ENCODE data around the gene RNF212.
"Not testable (repeated sequence)": the region's sequence is repeated elsewhere in the genome, so short reads cannot be mapped to it uniquely, and the experiment has no call there.

RNF212 gene

DNA sequence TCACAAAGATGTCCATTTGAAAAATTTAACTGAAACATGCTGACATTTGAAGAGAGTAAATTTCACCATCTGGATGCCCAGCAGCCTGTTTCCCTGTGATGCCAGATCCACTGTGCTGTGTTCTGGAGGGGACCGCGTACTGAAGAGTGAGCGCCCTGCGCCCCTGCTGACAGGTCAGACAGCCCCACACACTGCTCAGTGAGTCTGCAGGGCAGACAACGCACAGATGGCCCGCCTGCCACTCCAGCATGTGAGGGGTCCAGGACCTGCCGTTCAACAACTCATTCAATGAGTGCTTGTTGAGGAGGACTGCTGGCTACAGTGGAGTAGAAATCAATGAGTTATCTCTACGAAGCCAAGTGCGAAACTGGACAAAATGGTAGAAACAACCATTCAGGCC, 52.7 kb downstream of the RNF212 start:
- no peak for DNase-seq

DNA sequence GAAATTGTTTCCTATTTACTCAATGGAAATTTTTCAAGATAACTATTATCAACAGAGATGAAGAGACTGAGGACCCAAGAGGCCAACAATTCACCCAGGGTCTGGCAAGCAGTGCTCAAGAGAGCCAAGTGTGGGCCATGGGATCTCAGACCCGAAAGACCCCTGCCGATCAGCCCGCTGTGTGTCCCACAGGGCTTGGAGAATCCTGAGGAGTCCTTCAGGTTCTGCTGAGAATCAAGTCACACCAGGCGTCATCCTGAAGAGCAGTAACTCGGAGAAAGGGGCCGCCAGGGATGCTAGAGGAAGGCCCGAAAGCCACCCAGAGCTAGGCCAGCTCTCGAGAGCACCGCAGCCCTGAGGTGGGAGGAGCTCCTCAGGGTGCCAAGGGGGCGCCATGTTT, 53.2 kb downstream of the RNF212 start:
- DNase-seq = no peak

DNA sequence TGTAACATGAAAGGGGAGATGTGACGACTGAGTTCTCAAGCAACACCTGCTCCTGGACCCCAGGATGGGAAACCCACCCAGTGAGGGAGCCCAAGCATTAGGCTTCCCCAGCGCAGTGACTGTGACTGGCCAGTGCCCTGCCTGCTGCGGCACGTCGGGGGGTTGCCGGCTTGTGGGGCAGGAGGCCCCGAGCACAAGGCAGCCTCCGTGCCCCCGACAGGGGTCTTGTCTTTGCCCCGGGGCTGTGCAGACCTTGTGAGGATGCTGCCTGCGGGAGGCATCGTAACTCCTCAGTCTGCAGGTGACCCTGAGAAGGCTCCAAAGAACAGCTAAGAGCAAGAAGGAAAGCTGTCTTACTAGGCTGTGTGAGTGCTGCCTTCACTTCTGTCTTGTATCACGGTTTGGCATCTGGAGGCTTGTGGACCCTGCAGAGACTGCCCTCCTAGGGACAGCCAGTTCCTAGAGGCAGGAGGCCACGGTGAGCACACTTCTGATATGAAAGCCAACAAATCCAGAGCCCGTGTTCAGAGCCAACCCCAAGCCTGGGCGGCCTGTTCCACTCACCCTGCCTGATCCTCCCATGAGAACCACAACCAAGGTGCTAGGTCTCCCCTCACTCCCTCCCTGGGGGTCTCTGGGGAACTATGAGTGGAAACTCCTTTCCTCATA, 54.2 kb downstream of the RNF212 start:
- DNase-seq = no peak

DNA sequence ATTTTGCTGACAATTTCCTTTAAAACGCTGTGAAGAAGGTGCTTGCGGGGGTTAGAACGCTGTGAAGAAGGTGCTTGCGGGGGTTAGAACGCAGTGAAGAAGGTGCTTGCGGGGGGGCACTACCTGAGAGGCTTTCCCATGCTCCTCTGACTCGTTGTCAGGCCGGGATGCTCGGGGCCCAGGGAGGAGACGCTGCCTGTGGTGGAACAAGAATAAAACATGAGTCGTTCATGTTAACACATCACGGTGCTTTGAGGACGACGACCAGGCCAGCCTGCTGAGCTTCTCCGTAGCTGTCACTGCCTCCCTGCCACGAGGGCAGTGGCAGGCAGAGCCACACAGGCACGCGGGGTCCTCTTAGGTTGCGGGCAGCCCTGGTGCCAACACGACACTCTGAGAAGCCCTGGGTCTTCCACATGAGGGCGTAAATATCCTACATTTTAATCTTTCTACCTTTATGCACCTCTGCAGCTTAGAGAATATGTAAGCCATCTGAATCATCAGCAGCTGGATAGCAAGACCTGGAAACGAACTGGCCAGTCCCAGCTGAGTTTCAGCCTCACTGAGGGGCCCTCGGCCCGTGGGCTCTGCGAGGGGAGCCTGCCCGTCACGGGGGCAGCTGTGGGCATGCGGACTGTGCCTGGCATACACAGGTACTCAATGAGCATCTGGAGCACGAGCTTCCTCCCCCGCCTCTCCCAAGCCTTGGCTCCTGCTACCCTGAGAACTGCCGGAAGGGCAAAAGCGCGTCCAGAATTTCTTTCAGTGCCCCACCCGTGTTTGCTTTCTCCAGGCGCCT, 55.0 kb downstream of the RNF212 start:
- no peak for DNase-seq

DNA sequence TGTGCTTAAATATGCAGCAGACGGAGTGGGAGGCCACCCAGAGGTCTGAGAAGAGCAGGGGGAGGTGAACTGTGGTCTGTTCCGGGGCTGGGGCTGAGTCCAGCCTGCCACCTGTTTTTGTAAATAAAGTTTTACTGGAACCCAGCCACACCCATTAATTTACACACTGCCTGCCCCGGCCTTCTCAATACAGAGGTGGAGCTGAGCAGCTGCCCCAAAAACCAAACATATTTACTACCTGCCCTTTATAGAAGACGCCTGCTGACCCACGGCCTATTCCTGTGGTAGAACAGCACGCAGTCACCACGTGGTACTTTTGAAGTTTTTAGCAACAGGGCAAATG, 56.0 kb downstream of the RNF212 start:
- no peak for DNase-seq

DNA sequence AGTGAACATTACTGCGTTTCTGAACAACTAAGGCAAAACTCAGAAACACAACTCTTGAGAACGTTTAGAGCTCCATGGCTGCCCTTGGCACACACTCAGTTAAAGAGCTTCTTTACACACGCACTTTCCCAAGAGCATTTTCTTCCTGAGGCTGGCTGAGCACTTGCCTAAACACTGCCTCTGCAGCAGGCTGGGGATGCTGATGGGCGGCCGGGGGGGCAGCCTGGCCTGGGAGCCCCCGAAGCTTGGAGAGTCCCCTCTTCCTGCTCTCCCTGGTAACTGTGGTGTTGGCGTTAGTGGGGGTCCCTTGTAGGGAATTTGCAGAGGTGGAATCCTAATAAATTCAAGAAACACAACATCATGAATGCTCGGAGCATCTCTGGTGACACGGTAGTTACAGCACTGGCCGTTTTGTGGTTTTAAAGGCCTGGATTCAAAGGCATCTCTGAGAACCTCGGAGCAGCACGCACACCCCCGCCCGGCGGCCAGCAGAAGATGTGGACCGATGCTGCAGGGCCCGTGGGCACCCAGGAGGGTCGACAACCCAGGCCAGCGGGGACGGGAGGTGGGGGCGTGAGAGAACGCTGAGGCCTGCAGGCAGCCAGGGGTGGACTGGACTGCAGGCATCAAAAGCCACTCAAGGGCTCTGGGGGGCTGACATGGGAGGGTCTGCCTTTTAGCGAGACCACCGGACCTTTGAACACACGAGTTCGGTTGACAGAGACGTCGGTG, 56.5 kb downstream of the RNF212 start:
- no peak for DNase-seq

DNA sequence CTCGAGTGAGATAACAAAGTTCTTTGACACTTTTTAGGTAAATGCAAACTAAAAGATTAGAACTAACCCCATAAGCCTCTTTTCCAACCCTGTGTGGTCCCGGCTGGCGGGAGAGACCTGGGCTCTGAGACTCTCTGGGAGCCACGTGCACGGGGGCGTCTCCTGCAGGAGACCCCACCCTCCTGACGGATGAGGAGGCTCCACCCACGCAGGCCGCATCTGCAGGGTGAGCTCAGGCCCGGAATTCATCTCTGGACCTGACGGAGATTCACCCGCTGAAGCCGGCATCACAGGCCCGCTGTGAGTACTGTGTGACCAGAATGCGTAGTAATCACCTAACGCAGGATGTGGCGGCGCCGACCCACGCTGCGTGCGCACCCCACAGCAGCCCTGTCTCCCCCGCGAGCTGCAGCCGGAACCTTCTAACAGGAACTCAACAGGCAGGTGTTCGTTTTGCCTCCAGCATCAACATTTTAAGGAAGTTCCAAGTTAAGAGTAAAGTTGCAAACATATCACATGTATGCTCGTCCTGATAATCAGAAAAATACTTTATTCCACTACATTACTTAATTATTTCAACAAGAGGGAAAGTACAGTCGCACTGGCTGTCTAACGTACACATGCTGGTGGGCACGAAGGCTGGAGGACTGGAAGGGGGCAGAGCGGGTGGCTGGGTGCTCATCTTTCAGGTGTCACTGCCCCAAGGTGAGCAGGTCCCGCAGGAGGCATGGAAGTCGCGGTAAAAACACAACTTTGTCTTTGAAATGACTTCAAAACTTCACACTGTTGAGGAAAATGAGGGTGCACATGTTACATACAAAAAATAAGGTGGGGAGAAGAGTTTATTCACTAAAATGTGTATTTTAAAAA, 57.4 kb downstream of the RNF212 start:
- DNase-seq = peak; percentile 88

DNA sequence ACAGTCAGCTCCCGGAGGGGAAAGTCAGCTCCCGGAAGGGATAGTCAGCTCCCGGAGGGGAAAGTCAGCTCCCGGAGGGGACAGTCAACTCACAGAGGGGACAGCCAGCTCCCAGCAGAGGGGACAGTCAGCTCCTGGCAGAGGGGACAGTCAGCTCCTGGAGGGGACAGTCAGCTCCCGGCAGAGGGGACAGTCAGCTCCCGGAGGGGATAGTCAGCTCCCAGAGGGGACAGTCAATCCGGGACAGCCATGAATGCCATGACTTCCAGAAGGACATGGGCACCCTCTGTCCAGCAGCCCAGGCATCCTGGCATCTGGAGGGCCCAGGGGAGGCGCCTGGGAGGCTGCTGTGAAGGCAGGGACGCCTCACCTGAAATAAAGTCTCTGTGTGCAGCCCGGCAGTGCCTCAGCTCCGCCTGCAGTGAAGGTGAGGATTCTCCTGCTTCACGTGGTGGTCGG, 58.1 kb downstream of the RNF212 start:
- peak; percentile 72 for DNase-seq

DNA sequence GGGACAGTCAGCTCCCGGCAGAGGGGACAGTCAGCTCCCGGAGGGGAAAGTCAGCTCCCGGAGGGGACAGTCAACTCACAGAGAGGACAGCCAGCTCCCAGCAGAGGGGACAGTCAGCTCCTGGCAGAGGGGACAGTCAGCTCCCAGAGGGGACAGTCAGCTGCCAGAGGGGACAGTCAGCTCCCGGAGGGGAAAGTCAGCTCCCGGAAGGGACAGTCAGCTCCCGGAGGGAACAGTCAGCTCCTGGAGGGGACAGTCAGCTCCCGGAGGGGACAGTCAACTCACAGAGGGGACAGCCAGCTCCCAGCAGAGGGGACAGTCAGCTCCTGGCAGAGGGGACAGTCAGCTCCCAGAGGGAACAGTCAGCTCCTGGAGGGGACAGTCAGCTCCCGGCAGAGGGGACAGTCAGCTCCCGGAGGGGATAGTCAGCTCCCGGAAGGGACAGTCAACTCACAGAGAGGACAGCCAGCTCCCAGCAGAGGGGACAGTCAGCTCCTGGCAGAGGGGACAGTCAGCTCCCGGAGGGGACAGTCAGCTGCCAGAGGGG, 58.6 kb downstream of the RNF212 start:
- not testable (repeated sequence) for DNase-seq

DNA sequence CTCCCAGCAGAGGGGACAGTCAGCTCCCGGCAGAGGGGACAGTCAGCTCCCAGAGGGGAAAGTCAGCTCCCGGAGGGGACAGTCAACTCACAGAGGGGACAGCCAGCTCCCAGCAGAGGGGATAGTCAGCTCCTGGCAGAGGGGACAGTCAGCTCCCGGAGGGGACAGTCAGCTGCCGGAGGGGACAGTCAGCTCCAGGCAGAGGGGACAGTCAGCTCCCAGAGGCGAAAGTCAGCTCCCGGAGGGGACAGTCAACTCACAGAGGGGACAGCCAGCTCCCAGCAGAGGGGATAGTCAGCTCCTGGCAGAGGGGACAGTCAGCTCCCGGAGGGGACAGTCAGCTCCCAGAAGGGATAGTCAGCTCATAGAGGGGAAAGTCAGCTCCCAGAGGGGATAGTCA, 59.5 kb downstream of the RNF212 start:
- DNase-seq = not testable (repeated sequence)

DNA sequence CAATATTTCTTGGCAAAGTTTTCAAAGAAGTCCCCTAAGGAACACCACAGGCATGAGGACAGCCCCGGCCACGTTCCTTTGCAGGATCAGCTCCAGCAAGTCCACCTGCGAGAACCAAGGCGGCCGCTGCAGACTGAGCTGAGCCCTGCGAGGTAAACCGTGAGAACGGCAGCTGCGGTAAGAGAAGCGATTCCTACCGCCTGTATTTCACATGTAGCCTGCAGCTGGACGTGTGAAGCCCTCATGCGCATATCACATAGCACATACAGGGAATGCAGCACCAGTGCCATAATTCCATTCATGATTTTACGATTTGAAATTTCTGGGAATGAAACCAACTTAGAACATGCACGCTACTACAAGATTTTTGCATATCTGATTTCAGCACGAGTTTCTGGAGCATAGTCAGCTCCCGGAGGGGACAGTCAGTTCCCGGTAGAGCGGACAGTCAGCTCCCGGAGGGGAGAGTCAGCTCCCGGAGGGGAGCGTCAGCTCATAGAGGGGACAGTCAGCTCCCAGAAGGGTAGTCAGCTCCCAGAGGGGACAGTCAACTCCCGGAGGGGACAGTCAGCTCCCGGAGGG, 60.2 kb downstream of the RNF212 start:
- no peak for DNase-seq

DNA sequence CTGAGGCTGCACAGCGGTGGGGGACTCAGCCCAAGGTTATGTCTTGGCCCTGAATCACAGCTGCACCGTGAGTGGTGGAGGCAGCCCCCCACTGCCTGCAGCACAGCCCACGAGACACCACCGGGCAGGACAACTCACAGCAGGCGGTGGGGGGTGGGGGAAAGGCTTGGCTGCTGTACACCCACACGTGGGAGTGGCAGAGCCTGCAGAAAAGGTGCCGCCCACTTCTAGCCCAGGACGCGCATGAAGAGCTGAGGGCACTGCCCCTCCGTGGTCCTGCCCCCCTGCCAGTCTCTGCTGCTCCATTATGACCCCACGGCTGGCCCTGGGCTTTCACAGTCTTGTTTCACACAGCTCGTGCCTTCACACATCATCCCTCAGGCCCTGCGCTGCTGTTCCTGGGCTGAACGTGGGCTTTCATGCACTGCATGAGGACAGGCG, 61.1 kb downstream of the RNF212 start:
- no peak for DNase-seq

DNA sequence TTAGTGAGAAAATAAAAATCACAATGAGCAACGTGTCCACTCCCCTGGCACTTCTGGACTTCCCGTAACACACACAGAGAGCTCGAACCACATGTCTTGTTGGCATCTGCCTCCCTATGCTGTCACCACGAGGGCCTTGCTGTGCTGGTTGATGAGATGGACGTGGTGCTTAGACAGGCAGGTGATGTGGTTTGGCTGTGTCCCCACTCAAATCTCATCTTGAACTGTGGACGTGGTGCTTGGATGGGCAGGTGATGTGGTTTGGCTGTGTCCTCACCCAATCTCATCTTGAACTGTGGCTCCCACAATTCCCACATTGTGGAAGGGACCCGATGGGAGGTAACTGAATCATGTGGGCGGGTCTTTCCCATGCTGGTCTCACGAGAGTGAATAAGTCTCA, 61.9 kb downstream of the RNF212 start:
- no peak for DNase-seq

DNA sequence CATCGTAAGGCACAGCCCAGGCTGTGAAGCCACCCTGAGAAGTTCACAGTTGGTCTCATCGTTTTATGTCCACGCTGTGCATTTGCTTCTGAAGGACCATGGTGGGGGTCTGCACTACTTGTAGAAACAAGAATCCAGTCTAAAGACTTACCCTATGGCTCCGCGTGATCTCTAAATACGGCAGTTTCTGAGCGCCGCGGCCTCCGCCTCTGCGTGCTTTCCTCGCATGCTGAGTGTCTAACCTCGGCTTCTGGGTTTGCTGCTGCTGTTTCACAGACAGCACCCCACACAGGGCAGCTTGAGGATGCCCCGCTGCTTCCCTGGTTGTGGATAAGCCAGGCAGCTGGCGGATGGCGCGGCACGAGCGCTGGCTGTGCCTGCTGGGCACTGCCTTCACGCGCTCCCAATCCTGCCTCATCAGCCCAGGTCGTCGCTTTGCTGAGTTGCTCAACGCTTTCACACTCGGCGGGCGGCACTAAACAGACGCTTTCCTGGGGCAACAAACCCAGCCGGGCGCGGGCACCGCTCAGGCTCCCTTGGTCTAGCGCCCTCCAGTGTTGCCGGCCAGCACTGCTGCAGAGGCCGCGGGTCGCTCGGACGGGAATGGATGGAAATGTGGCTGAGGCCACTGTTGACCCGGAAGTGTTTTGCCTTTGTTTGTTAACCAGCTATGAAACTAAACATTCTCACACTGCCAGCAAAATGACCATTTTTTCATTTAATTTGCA, 62.7 kb downstream of the RNF212 start:
- DNase-seq = no peak

DNA sequence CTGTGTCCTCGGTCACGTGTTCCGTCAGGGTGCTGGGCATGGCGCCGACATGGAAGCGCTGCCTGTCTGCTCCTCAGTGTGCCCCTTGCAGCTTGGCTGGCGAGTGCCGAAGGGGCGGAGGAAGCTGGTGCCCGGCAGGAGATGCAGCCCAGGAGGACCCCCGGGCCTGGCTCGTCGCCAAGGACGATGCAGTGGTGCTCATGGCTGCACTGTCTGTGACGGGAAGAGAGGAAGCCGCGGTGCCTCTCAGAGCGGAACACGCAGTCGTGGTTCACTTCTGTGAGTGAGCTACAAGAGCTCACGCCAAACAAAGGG, 63.8 kb downstream of the RNF212 start:
- DNase-seq = no peak

DNA sequence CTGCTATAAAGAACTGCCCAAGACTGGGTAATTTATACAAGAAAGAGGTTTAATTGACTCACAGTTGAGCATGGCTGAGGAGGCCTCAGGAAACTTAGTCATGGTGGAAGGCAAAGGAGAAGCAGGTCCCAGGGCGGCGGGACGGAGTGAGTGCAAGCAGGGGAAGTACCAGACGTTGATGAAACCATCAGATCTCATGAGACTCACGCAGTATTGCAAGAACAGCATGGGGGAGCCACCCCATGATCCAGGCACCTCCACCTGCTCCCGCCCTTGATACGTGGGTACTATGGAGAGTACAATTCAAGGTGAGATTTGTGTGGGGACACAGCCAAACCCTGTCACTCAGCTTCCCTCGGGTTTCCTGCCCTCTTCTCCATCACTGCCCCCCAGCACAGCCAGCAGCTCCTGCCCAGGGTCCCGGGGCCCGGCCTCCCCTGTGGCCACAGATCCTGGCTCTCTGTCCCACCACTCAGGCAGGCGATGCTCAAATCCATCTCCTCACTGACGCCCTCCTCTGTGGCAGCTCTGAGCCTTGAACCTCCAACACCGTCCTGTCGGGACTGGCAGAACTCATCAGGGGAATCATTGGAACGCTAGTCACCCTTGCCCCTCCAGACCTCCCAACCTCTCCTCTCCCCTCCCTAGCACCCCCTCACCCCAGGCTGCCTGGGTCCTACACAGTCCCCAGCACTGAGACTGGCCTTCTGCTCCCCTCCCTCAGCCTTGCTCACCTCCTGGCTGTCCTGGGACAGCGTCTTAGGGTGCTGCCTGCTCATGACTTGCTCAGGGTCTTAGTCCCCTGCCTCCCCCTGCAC, 64.4 kb downstream of the RNF212 start:
- DNase-seq = no peak

DNA sequence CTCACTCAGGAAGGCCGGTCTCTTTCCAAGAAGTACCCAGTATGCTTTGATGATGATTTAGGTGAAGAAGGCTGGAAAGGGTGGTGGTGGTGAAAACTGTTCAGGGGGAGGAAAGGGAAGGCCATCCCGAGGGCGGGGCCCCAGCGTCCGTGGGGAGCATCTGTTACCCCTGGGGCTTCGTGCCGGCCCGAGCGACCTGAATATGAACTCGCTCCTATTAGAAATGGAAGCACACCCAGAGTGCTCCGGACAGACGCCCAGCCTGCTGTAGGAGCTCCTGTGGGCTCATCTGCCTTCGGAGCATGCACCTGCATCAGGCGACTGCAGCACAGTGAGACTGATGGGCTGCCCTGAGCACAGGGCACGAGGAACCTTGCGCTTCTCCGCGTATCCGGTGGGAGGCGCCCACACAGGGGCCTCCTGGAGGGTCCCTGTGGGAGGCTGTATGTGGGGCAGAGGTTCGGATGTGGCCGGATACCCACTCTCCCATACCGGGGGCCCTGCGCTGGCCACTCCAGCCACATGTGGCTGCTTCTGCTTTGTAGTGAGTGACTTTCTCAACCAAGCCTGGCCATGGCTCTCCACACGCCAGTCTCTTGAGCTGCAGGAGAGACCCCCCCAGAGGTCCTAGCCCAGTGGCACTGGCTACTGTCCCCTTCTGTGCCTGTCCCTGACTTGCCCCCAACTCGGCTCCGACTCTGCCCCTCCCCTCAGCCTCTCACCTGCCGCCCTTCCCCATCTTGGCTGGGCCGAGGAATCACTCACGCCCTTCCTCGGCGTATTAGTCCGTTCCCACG, 65.2 kb downstream of the RNF212 start:
- no peak for DNase-seq

DNA sequence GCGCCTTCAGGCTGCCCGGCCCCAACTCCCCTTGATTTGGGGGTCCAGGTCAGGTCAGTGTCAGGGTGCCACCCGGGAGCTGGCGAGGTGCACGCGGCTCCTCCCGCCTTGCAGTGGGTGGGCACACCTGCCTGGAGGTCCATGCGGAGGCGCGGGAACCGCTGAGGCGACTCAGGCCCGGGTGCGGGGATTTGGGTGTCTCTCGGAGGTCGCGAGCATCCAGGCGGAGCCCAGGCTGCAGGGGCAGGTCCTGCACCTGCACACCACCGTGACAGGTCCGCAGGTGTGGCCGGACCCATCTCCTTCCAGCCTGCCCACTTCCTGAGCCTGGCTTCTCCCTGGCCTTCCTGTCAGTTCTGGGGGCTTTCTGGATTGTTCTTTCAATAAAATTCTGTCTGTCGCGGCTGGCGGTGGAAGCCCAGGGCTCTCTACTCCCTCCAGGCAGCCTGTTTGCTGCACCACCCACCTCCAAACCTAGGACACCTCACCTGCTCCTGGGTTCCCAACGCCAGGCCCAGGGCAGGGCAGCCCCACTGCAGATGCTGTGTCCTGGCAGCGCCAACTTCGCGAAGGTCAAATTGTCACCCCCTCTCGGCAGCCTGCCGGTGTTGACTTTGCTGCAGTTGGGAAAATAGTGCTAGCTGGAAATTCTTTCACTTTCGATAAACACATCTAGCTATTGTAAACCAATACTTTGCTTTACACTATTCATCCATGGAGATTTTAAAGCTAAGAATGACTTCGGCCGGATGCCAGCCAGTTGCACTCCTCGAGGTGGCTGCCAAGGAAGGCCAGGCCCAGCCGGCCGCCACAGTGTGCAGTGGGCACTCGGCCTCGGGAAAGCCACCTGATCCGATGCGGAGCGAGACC, 66.0 kb downstream of the RNF212 start:
- DNase-seq = no peak

DNA sequence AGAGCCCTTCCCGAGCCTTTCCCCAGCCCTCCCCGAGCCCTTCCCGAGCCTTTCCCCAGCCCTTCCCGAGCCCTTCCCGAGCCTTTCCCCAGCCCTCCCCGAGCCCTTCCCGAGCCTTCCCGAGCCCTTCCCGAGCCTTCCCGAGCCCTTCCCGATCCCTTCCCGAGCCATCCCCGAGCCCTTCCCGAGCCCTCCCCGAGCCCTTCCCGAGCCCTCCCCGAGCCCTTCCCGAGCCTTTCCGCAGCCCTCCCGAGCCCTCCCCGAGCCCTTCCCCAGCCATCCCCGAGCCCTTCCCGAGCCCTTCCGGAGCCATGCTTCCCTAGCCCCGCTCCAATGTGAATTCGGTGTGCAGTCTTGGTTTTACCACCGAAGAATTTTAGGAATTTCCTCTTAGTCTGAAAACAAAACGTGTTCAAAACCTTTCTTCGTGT, 66.8 kb downstream of the RNF212 start:
- DNase-seq = not testable (repeated sequence)
